ENCODE data around the gene SLX4IP.

The SLX4IP gene

GRCh38 chr20:10498200-10498599 lies 63.1 kb downstream of the SLX4IP start:
- DNase-seq = no peak

GRCh38 chr20:10501402-10501801 lies 66.3 kb downstream of the SLX4IP start:
- DNase-seq = peak; percentile 42

DNA sequence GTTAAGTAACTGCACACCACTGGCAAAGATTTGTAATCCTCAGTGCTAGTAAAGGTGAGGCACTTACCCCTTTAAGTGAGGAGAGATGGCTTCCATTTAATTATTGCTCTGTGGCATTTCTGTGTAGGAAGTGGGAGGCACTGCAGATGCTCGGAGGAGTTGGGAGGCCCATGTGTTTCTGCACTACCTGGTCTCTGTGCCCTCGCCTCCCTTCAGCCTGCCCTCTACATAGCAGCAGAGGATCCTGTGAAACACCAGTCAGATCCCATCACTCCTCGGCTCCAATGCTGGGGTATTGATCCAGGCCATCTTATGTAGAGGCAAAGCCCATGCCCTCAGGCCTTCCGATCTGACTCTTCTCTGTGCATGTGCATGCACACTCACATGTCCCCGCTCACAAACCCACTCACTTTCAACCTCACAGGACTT lies 67.0 kb downstream of the SLX4IP start:
- DNase-seq = no peak

DNA sequence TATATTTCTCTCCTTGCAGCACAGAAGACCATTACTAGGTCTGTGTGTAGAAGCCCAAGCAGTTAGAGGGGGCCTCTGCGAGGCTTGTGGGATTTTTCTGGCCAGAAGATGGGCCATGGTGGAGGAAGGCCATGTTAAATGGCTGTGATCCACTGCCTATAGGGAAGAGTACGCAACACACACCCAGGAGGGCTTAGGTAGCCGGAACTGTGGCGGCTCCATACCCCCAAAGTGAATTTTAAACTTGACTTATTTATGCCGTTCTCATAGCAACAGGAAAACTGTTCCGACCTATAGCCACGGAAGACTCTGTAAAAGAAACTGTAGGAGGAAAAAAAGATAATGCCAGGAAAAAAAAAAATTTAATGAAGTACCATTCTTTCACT lies 69.5 kb downstream of the SLX4IP start:
- peak; percentile 64 for DNase-seq

- peak; percentile 75 for DNase-seq
Observed at GRCh38 chr20:10504994-10505730, 70.1 kb downstream of the SLX4IP start.

DNA sequence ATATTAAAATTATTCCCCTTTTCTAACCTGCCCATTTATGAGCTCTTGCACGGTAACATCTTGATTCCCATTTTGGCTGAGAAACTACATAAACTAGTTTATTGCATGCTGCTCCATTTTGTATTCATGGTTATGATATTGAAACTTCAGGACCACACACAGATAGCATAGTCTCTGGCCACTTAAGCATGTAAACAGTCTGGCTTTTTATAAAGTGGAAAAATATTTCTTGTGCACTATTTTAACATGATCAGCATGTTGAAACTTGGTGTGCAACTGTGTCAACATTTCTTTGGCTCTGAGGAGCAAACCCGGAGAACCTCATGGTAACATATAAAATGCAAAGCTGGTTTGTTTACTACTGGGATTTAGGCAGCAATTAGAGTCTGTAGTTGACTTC lies 70.7 kb downstream of the SLX4IP start:
- DNase-seq = no peak

- no peak for DNase-seq
Observed at GRCh38 chr20:10507052-10507451, 71.9 kb downstream of the SLX4IP start.

GRCh38 chr20:10508060-10508459 lies 73.0 kb downstream of the SLX4IP start:
- DNase-seq = no peak

DNA sequence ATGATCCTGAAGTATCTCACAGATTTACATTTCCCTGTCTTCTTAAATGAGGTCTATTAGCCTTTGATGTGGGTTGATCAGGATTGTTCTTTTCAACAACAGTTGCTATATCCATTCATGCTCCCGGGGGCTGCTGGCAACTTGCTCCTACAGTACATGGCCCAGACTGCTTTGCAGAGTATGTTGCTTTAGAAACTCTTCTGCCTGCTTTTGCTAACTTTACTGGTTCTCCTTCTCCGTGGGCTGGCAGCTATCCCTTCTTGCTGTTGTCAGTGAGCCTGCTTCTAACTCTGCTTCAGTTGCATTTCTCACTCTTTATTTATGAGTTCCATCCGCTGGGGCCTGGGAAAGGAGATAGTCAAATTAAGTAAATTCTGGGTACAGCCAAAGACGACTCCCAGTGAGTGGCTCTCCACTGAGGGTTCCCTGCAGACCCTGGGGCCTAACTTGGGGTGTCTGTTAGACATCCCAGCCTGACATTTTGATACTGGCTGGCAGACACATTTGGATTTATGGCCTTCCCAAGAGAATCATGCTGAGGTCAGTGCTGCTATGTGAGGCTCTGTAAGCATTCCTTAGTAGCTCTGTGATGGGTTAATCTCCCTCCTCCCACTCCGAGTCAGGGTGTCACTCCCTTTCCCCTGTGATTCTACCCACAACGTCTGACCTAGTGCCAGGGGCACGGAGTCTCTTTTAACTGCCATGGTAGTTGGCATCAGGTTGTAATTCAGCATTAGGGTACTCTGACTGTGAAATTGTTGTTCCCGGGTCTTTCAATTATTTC lies 73.6 kb downstream of the SLX4IP start:
- peak; percentile 61 for DNase-seq

- no peak for DNase-seq
Observed at GRCh38 chr20:10509376-10509775, 74.3 kb downstream of the SLX4IP start.

- no peak for DNase-seq
Observed at GRCh38 chr20:10510216-10510615, 75.1 kb downstream of the SLX4IP start.

GRCh38 chr20:10511170-10511508 lies 76.0 kb downstream of the SLX4IP start:
- DNase-seq = no peak

DNA sequence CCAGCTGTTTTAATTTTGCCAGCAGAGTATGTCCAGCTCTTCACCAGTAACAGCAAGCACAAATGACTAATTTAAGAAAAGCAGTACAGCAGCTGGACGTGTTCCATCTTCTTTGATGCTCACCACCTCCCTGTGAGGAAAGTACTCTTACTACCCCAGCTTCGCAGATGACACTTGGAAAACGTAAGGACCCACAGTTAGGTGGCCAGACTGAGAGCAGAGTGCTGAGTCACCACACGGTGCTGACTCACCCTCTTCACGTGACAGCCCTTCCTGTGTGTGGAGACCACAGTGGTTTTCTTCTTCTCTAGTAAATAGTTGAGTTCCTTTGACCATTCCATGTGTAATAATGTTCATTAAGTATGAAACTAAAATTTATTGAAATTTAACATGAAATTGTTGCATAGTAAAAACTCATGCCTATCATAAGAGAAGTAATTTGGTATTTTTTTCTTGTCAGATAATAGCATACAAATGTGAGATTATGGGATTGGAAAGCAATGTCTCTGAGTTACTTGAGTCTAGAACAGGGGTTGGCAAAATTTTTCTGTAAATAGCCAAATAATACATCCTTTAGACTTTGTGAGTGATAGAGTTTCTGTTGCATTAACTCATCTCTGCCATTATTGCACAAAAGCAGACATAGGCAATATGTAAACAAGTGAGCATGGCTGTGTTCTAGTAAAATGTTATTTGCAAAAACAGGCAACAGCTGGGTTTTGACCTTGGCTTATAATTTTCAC lies 76.6 kb downstream of the SLX4IP start:
- DNase-seq = peak; percentile 82

- DNase-seq = no peak
Observed at GRCh38 chr20:10513061-10513460, 78.0 kb downstream of the SLX4IP start.

DNA sequence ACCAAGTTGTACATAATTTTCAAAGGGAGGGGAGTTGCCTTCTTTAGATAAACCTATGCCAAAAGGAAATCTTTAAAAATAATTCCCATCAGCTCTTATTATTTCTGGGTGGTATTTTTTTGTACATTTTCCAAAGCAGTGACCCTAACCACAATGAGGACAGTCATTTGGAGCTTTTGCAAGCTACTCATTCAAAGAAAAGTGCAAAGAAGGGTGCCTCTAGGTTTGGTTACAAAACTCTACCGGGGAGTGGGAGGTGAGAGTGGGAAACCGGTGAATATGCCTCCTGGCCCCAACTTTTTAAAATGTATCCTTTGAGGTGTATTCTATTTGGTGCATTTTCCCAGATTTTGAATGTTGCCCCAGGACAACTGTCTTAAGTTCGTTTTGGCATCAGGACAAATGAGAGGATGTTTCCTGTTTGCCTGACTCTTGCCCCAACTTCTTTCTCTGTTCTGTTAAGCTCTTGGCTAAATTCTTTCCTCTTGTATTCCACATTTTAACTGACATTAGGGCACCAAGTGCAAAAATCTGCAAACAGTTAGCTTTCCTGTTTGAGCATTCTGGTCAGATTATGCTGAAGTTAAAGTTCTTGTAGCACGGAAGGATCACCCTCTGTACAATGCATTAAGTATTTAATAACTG lies 78.9 kb downstream of the SLX4IP start:
- DNase-seq = no peak

DNA sequence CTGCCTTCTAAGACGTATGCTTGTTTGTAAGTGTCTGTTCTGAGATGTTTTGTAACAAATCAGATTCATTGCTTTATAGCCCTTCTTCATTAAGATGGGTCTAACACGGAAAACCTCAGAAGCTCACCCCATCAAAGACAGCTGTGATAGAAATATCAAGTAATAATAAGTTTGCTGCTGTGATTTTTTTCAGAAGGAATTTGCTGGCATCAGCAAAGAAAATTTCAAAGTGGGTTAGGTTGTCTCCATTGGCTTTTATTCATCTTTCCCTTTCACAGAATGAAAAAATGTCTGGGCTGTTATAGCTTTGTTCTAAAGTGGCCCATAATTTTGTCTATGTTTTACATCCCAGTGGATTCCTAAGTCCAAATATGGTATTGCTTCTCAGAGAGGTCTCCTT lies 81.4 kb downstream of the SLX4IP start:
- DNase-seq = no peak

- no peak for DNase-seq
Observed at GRCh38 chr20:10519361-10520046, 84.4 kb downstream of the SLX4IP start.

- no peak for DNase-seq
Observed at GRCh38 chr20:10520528-10520927, 85.4 kb downstream of the SLX4IP start.

GRCh38 chr20:10521068-10521831 lies 86.1 kb downstream of the SLX4IP start:
- DNase-seq = no peak

DNA sequence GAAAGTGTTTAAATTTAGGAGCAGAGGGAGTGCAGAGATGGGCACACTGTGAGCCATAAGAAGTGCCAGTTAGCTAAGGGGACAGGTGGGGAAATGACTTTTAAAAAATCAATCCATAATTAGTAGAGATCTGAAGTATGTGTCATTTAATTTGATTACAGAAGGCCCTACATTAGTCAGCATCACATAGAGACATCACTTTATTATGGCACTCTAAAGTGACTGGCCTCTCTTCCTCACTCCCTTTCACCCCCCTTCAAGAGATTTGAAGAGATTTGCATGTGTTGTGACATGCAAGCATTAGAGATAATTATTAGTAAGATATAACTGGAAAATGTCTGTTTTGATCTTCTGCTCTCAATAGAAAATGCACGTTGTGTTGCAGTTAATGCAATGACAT lies 86.7 kb downstream of the SLX4IP start:
- no peak for DNase-seq

DNA sequence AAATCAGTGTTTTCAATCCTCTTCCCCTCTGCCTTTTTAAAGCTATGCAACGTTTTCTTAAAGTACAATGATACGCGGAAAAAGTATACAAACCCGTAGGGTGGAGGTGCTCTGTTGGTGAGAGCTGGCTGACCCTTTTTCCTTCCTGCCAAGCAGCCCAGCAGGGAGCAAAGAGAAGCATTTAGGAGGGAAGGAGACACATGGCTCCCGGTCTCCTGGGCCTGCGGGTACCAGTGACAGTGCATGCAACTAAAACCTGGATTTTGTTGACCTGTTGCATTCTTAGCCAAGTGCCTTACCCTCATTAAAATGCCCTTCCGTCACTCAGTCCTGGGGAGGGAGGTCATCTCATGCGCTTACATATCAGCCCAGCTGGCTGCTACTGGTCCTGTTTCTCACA lies 87.2 kb downstream of the SLX4IP start:
- no peak for DNase-seq

GRCh38 chr20:10523443-10523842 lies 88.3 kb downstream of the SLX4IP start:
- DNase-seq = no peak

Data from femur (tissue), 1 donor.